ENCODE data around the gene NUP153. TPM values are rescaled to one million over a fixed set of nuclear protein-coding genes. Genes with fewer than 3 reads are reported as not detected.

NUP153 gene
- total RNA-seq = 26.8 and 48.3 TPM in 2 replicates

GRCh38 chr6:17706580-17707370 lies at the start of gene NUP153:
Gene NUP153 (minus strand): TSS chr6:17706925. CDS start chr6:17706387, 538 bp downstream.

GRCh38 chr6:17599877-17600526 lies 106.7 kb downstream of the NUP153 start, which contains the start of gene FAM8A1:
Gene FAM8A1 (plus strand): TSS chr6:17600302. CDS start chr6:17600410, 108 bp downstream.

Small RNA genes lying within 50 kb of the gene (small RNA-seq; reads per million reads assigned to genes)
- gene RF00019 (not detected), gene RNA5SP204 (2.0 reads per million, percentile 79 among the genes with 10 or more reads in this experiment), gene RNU6-190P (not detected), gene SUMO2P13 (not detected)

Other genes starting within 250 kb of the NUP153 start
- gene FAM8A1, start 106.6 kb downstream of the NUP153 start, total RNA-seq = 15.4 and 16.5 TPM in 2 replicates

All from subcutaneous preadipocyte (primary cell).